Measurements from ENCODE around the gene DGKH.

The DGKH gene

DNA sequence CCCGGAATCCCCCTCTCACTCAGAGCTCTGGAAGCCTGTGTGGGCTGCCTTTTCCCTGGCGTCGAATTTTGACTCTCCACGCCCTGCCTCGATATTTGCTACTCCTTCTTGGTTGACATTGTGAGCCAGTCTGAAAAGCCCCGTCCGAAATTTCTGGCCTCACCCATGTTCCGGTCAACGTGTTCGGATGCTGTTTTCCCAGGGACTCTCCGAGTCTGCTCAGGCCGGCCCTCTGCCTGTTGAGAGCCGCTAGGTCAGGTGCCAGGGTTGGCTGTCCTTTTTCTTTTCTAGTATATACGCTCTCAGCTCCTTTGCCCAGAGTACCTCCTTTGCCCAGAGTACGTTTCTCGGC, 6.8 kb upstream of the DGKH start:
- H3K9me3 ChIP-seq (ENCODE audit: severe bottlenecking), result no peaks in the 10 kb centered on the region
- H3K27me3 ChIP-seq (ENCODE audit: insufficient read depth, low read depth, severe bottlenecking), result no peaks in the 10 kb centered on the region
- TF ChIP-seq, protein P1, sequence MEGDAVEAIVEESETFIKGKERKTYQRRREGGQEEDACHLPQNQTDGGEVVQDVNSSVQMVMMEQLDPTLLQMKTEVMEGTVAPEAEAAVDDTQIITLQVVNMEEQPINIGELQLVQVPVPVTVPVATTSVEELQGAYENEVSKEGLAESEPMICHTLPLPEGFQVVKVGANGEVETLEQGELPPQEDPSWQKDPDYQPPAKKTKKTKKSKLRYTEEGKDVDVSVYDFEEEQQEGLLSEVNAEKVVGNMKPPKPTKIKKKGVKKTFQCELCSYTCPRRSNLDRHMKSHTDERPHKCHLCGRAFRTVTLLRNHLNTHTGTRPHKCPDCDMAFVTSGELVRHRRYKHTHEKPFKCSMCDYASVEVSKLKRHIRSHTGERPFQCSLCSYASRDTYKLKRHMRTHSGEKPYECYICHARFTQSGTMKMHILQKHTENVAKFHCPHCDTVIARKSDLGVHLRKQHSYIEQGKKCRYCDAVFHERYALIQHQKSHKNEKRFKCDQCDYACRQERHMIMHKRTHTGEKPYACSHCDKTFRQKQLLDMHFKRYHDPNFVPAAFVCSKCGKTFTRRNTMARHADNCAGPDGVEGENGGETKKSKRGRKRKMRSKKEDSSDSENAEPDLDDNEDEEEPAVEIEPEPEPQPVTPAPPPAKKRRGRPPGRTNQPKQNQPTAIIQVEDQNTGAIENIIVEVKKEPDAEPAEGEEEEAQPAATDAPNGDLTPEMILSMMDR (IDR thresholded peaks at IDR 0.05; ENCODE audit: low read depth, low read length), result peak; percentile 29; the same call in 1 of the 2 replicates
- no peaks in the 10 kb centered on the region for H3K36me3 ChIP-seq
- DNase-seq, result peak; percentile 14
- H3K27ac ChIP-seq, result no peak overlapping the region
- H3K4me3 ChIP-seq (ENCODE audit: low read depth, low read length), result peak overlapping the region; percentile 70

DNA sequence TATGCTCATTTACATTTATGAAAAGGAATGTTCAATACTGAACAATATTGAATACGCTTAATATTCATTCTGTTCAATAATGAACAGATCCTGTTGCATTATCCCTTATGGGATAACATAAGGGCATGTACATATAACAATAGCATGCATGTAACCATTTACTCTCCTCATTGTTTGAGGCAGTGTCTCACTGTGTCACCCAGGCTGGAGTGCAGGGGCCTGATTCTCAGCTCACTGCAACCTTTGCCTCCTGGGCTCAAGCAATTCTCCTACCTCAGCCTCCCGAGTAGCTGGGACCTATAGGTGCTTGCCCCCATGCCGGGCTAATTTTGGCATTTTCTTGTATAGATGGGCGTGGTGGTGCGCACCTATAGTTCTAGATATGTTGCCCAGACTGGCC, 4.8 kb upstream of the DGKH start:
- Histone ChIP-seq H3K27ac (no peak overlapping the region), H3K4me3 (ENCODE audit: low read depth, low read length) (no peak overlapping the region), H3K9me3 (ENCODE audit: severe bottlenecking) (no peaks in the 10 kb centered on the region), H3K36me3 (no peaks in the 10 kb centered on the region), H3K27me3 (ENCODE audit: insufficient read depth, low read depth, severe bottlenecking) (no peaks in the 10 kb centered on the region)
- TF ChIP-seq, protein P1 (IDR thresholded peaks at IDR 0.05; ENCODE audit: low read depth, low read length), result no peak
- no peak for DNase-seq

DNA sequence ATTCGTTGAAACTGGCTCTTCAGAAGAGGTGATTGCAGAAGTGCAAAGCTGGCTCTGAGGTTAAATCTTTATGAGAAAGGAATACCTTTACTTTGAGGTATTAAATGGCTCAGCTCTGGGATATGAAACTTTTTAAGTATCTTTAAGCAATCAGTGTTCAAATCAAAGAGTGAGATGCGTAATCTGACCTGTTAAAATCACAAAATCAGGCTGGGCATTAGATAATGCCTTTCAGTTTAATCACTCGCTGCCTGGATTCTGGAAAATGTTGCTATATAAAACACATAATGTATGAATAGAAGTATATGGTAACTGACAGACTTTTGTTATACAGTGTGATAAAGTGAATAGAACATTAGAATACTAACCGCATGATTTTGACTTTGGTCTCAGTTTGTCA, 2.0 kb upstream of the DGKH start:
- TF ChIP-seq, protein P1 (IDR thresholded peaks at IDR 0.05; ENCODE audit: low read depth, low read length), result no peak
- H3K9me3 ChIP-seq (ENCODE audit: severe bottlenecking), result no peaks in the 10 kb centered on the region
- no peak overlapping the region for H3K4me3 ChIP-seq (ENCODE audit: low read depth, low read length)
- H3K36me3 ChIP-seq, result no peaks in the 10 kb centered on the region
- no peak overlapping the region for H3K27ac ChIP-seq
- no peaks in the 10 kb centered on the region for H3K27me3 ChIP-seq (ENCODE audit: insufficient read depth, low read depth, severe bottlenecking)
- DNase-seq, result no peak

DNA sequence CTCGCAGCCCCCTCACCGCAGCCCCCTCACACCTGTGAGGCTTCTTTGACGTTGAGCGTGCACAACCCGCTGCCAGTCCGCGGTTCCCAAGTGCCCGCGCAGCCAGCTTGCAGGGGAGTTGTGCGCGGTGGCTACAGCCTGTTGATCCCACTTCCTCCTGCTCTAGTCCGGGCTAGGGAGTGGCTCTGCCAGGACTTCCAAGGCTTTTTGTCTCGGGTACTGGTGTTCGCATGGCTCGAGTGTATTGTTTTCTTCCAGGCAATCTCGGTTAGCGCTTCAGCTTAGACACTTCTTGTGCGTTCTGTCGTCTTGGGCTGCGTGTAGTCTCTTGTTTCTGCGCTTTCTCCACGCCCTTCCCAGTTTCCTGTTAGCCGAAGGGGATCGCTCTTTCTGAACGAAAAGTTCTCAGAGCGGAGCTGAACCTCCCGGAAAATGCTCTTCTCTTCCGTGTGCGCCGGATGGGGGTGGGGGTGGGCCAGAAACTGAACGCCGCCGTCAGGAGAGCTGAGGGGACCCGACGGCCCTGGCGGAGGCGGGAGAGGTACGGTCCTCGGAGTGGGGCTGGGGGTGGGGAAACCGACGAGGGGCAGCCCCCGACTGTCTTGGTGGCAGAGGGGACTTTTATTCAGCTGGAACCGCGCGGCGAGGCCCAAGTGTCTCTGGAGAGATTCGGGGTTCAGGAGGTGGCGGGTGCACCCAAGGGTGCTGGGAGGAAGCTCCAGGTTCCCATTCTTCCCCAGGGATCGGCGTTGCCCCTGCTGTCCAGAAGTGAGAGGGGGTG, 697 bp upstream of the DGKH start:
- peak overlapping the region; percentile 69; the same call in 1 of the 2 replicates for H3K27ac ChIP-seq

DNA sequence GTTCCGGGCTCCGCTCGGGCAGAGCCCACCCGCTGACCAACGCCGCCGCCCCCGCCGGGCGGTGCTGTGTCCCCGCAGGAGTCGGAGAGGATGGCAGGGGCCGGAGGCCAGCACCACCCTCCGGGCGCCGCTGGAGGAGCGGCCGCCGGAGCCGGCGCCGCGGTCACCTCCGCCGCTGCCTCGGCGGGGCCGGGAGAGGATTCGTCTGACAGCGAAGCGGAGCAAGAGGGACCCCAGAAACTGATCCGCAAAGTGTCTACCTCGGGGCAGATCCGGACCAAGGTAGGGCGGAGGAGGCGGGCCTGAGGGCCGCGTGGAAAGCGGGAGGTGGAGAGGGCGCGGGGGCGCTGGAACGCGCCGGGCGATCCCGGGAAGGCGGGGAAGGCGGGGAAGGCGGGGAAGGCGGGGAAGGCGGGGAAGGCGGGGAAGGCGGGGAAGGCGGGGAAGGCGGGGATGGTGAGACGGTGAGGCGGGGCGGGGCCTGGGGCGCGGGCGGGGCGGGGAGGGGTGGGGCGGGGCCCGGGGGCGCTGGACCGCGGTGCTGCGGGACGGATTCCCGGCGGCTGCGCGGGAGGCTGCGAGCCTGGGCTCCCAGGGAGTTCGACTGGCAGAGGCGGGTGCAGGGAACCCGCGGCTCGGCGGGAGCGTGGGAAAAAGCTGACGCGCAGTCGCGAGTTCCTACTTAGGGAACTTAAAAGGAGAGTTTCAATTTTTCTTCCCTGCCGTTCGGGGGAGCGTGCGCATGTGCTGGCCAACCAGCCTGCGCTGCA, 421 bp downstream of the DGKH start:
- Histone ChIP-seq H3K9me3 (ENCODE audit: severe bottlenecking) (no peaks in the 10 kb centered on the region), H3K27me3 (ENCODE audit: insufficient read depth, low read depth, severe bottlenecking) (no peaks in the 10 kb centered on the region), H3K27ac (peak overlapping the region; percentile 69), H3K4me3 (ENCODE audit: low read depth, low read length) (peak overlapping the region; percentile 60), H3K36me3 (no peaks in the 10 kb centered on the region)
- peak; percentile 68 for DNase-seq
- TF ChIP-seq, protein P1 (IDR thresholded peaks at IDR 0.05; ENCODE audit: low read depth, low read length), result no peak

More for the DNA sequence above, 697 bp upstream of the DGKH start:
- H3K36me3 ChIP-seq, result no peaks in the 10 kb centered on the region
- no peaks in the 10 kb centered on the region for H3K27me3 ChIP-seq (ENCODE audit: insufficient read depth, low read depth, severe bottlenecking)
- peak overlapping the region; percentile 60 for H3K4me3 ChIP-seq (ENCODE audit: low read depth, low read length)
- TF ChIP-seq, protein P1 (IDR thresholded peaks at IDR 0.05; ENCODE audit: low read depth, low read length), result no peak
- DNase-seq, result peak; percentile 28
- no peaks in the 10 kb centered on the region for H3K9me3 ChIP-seq (ENCODE audit: severe bottlenecking)
